ENCODE data around the gene GSK3B. TPM values are rescaled to one million over a fixed set of nuclear protein-coding genes. Genes with fewer than 3 reads are reported as not detected.

GSK3B gene
- total RNA-seq = 83.8 and 94.1 TPM in 2 replicates

GRCh38 chr3:120093911-120094775 lies at the start of gene GSK3B:
GSK3B (minus strand) TSS chr3:120094447; CDS start chr3:120093434, 1,013 bp downstream.
- peak within 1 kb of the TSS; percentile 90 for H3K4me3 ChIP-seq (ENCODE audit: low read depth, low read length)
- DNase-seq (ENCODE audit: low read depth) = no peak
- TF ChIP-seq CTCF (IDR thresholded peaks at IDR 0.05; ENCODE audit: insufficient read depth, low read depth, low read length) = no peak

- TF ChIP-seq CTCF (IDR thresholded peaks at IDR 0.05; ENCODE audit: insufficient read depth, low read depth, low read length) = no peak
- no peak for DNase-seq (ENCODE audit: low read depth)
- H3K4me3 ChIP-seq (ENCODE audit: low read depth, low read length) = no peak overlapping the region
Measured at GRCh38 chr3:120143676-120144075, 49.4 kb upstream of the GSK3B start.

GRCh38 chr3:120142236-120142635 lies 48.0 kb upstream of the GSK3B start:
- no peak for DNase-seq (ENCODE audit: low read depth)
- no peak overlapping the region for H3K4me3 ChIP-seq (ENCODE audit: low read depth, low read length)
- TF ChIP-seq CTCF (IDR thresholded peaks at IDR 0.05; ENCODE audit: insufficient read depth, low read depth, low read length) = no peak

GRCh38 chr3:120140098-120140742 lies 46.0 kb upstream of the GSK3B start:
- H3K4me3 ChIP-seq (ENCODE audit: low read depth, low read length) = no peak overlapping the region

GRCh38 chr3:120139140-120139539 lies 44.9 kb upstream of the GSK3B start:
- no peak overlapping the region for H3K4me3 ChIP-seq (ENCODE audit: low read depth, low read length)
- no peak for TF ChIP-seq CTCF (IDR thresholded peaks at IDR 0.05; ENCODE audit: insufficient read depth, low read depth, low read length)
- no peak for DNase-seq (ENCODE audit: low read depth)

More at GRCh38 chr3:120140098-120140742, 46.0 kb upstream of the GSK3B start:
- TF ChIP-seq CTCF (IDR thresholded peaks at IDR 0.05; ENCODE audit: insufficient read depth, low read depth, low read length) = no peak
- DNase-seq (ENCODE audit: low read depth) = no peak

GRCh38 chr3:120137548-120137947 lies 43.3 kb upstream of the GSK3B start:
- TF ChIP-seq CTCF (IDR thresholded peaks at IDR 0.05; ENCODE audit: insufficient read depth, low read depth, low read length) = peak; percentile 3
- no peak overlapping the region for H3K4me3 ChIP-seq (ENCODE audit: low read depth, low read length)
- DNase-seq (ENCODE audit: low read depth) = no peak

All from fibroblast of villous mesenchyme (primary cell).